HepG2 (cell line): Measurements from ENCODE around the gene DHRS11. TPM values are rescaled to one million over a fixed set of nuclear protein-coding genes. Genes with fewer than 3 reads are reported as not detected.

Source experiments
- HOXA7 ChIP-seq: sonication (generic); formaldehyde crosslinking; IDR thresholded peaks from 2 replicates; pipeline ENCODE4 v1.8.1; 2022; ENCODE audit warnings: mild to moderate bottlenecking, missing genetic modification reagents, moderate library complexity
- SAP130 ChIP-seq: IDR thresholded peaks from 2 replicates; pipeline ENCODE4 v1.6.1; 2016; ENCODE audit warnings: low read depth
- polyA plus RNA-seq, 8 experiments: library from polyadenylated mRNA; depleted of rRNA in 3 of 8; stranded (reverse) in 7 of 8; unstranded in 1 of 8; fragments of >200 nt; fragmentation: Illumina TruSeq in 4 of 8; extraction: Trizol in 4 of 8; gene quantifications; 2 replicates each; pipeline versions ENCODE4 v1.2.1 to v1.2.3, GENCODE V29; 2011 to 2016; ENCODE audit warnings: low read depth in 4 of 8, missing spikeins in 1 of 8, mixed read lengths in 1 of 8; ENCODE audit not compliant: insufficient read depth in 1 of 8
- total RNA-seq, 5 experiments: library from RNA; depleted of rRNA; stranded (reverse); fragments of >200 nt; fragmentation: Illumina TruSeq; extraction: Trizol; gene quantifications; 2 replicates each; pipeline ENCODE4 v1.2.3, GENCODE V29; 2016; ENCODE audit warnings: low read depth in 1 of 5
- TF ChIP-seq, protein P1 (sequence below): sonication (generic); formaldehyde crosslinking; IDR thresholded peaks from 2 replicates; pipeline ENCODE4 v1.5.0; 2020; ENCODE audit warnings: mild to moderate bottlenecking, missing genetic modification reagents
- TF ChIP-seq, protein P2 (sequence below): sonication (generic); formaldehyde crosslinking; IDR thresholded peaks from 2 replicates; pipeline ENCODE4 v1.4.0; 2020; ENCODE audit warnings: missing genetic modification reagents, borderline replicate concordance

Gene DHRS11
- total and polyA plus RNA-seq, 2 of the 13 experiments (the other 11 are each of a cell fraction or from before 2014, with no cell fraction given) = 28.4 to 41.9 TPM

DNA sequence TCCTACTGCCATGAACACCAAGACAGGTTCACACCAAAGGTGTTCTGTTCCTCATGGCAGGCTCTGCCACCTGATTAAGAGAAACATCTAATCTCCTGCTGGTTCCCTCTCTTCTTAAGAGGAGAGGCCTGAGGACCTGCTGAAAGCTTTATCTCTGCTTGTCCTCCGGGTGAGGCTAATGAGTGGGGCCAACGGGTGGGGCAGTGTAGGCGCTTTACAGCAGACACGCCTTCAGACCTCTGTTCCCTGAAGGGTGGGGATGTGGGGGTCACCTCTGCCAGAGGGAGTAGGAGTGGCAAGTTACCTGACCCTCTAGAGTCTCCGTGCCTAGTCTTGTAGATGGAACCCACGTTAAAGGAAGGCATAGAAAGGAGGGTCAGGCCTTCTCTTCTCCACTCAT is 5.5 kb downstream of the DHRS11 start (continued):
- TF ChIP-seq, protein P1, sequence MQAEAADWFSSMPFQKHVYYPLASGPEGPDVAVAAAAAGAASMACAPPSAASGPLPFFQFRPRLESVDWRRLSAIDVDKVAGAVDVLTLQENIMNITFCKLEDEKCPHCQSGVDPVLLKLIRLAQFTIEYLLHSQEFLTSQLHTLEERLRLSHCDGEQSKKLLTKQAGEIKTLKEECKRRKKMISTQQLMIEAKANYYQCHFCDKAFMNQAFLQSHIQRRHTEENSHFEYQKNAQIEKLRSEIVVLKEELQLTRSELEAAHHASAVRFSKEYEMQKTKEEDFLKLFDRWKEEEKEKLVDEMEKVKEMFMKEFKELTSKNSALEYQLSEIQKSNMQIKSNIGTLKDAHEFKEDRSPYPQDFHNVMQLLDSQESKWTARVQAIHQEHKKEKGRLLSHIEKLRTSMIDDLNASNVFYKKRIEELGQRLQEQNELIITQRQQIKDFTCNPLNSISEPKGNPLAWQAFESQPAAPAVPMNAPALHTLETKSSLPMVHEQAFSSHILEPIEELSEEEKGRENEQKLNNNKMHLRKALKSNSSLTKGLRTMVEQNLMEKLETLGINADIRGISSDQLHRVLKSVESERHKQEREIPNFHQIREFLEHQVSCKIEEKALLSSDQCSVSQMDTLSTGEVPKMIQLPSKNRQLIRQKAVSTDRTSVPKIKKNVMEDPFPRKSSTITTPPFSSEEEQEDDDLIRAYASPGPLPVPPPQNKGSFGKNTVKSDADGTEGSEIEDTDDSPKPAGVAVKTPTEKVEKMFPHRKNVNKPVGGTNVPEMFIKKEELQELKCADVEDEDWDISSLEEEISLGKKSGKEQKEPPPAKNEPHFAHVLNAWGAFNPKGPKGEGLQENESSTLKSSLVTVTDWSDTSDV (CRISPR knock-in tag) = no peak
- TF ChIP-seq, protein P2, sequence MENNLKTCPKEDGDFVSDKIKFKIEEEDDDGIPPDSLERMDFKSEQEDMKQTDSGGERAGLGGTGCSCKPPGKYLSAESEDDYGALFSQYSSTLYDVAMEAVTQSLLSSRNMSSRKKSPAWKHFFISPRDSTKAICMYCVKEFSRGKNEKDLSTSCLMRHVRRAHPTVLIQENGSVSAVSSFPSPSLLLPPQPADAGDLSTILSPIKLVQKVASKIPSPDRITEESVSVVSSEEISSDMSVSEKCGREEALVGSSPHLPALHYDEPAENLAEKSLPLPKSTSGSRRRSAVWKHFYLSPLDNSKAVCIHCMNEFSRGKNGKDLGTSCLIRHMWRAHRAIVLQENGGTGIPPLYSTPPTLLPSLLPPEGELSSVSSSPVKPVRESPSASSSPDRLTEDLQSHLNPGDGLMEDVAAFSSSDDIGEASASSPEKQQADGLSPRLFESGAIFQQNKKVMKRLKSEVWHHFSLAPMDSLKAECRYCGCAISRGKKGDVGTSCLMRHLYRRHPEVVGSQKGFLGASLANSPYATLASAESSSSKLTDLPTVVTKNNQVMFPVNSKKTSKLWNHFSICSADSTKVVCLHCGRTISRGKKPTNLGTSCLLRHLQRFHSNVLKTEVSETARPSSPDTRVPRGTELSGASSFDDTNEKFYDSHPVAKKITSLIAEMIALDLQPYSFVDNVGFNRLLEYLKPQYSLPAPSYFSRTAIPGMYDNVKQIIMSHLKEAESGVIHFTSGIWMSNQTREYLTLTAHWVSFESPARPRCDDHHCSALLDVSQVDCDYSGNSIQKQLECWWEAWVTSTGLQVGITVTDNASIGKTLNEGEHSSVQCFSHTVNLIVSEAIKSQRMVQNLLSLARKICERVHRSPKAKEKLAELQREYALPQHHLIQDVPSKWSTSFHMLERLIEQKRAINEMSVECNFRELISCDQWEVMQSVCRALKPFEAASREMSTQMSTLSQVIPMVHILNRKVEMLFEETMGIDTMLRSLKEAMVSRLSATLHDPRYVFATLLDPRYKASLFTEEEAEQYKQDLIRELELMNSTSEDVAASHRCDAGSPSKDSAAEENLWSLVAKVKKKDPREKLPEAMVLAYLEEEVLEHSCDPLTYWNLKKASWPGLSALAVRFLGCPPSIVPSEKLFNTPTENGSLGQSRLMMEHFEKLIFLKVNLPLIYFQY (CRISPR knock-in tag) = no peak
- TF ChIP-seq HOXA7 (CRISPR knock-in tag) = no peak
- no peak for TF ChIP-seq SAP130 (CRISPR knock-in tag)
